HepG2 (cell line): ENCODE data around the gene DDRGK1. TPM values are rescaled to one million over a fixed set of nuclear protein-coding genes. Genes with fewer than 3 reads are reported as not detected.
A peak's percentile ranks its signal among the peaks of the same experiment; 100 is the strongest.

Experiments used
- ATM ChIP-seq: fragments of 450-650 bp; IDR thresholded peaks from 2 replicates; pipeline ENCODE4 v1.7.1; 2017; ENCODE audit warnings: mild to moderate bottlenecking, borderline replicate concordance
- CTCF ChIP-seq: sonication (generic); formaldehyde crosslinking; IDR thresholded peaks from 2 replicates; pipeline ENCODE4 v1.5.0; 2020; ENCODE audit warnings: mild to moderate bottlenecking, missing genetic modification reagents, moderate library complexity
- FOXP4 ChIP-seq: sonication (generic); formaldehyde crosslinking; IDR thresholded peaks from 2 replicates; pipeline ENCODE4 v1.4.0; 2020; ENCODE audit warnings: missing genetic modification reagents
- GATAD2A ChIP-seq: IDR thresholded peaks from 2 replicates; pipeline ENCODE4 v1.6.1; 2016
- HBP1 ChIP-seq: IDR thresholded peaks from 2 replicates; pipeline ENCODE4 v1.6.1; 2016; ENCODE audit warnings: low read depth, control low read depth
- HNF1B ChIP-seq: sonication (generic); formaldehyde crosslinking; IDR thresholded peaks from 2 replicates; pipeline ENCODE4 v1.5.1; 2020; ENCODE audit warnings: mild to moderate bottlenecking, moderate library complexity, missing genetic modification reagents
- MZF1 ChIP-seq: sonication (generic); formaldehyde crosslinking; IDR thresholded peaks from 2 replicates; pipeline ENCODE4 v1.8.1; 2023; ENCODE audit warnings: mild to moderate bottlenecking, missing genetic modification reagents, borderline replicate concordance
- NFE2L1 ChIP-seq: sonication (generic); formaldehyde crosslinking; IDR thresholded peaks from 2 replicates; pipeline ENCODE4 v1.4.0; 2020; ENCODE audit warnings: missing genetic modification reagents, mild to moderate bottlenecking, borderline replicate concordance
- SMAD9 ChIP-seq: sonication (generic); formaldehyde crosslinking; IDR thresholded peaks from 2 replicates; pipeline ENCODE4 v1.5.1; 2020; ENCODE audit warnings: mild to moderate bottlenecking, missing genetic modification reagents
- SNRNP70 ChIP-seq: fragments of 200-400 bp; formaldehyde crosslinking; IDR thresholded peaks from 2 replicates; pipeline ENCODE4 v1.6.1; 2017; ENCODE audit warnings: mild to moderate bottlenecking, low read depth, low read length, moderate library complexity
- SUZ12 ChIP-seq: fragments of 150-350 bp; IDR thresholded peaks from 2 replicates; pipeline ENCODE4 v1.6.1; 2014; ENCODE audit warnings: low read depth, low read length
- TCF7 ChIP-seq: sonication (generic); IDR thresholded peaks from 2 replicates; pipeline ENCODE4 v1.6.1; 2016; ENCODE audit warnings: antibody characterized with exemption, low read depth
- TSC22D2 ChIP-seq: sonication (generic); formaldehyde crosslinking; IDR thresholded peaks from 2 replicates; pipeline ENCODE4 v1.5.1; 2020; ENCODE audit warnings: missing genetic modification reagents, mild to moderate bottlenecking, borderline replicate concordance
- ZNF343 ChIP-seq: sonication (generic); formaldehyde crosslinking; IDR thresholded peaks from 2 replicates; pipeline ENCODE4 v1.4.0; 2020; ENCODE audit warnings: mild to moderate bottlenecking, missing genetic modification reagents
- ZNF430 ChIP-seq: sonication (generic); formaldehyde crosslinking; IDR thresholded peaks from 2 replicates; pipeline ENCODE4 v1.9.0; 2021; ENCODE audit warnings: mild to moderate bottlenecking, missing genetic modification reagents
- polyA plus RNA-seq, 8 experiments: library from polyadenylated mRNA; depleted of rRNA in 3 of 8; stranded (reverse) in 7 of 8; unstranded in 1 of 8; fragments of >200 nt; fragmentation: Illumina TruSeq in 4 of 8; extraction: Trizol in 4 of 8; gene quantifications; 2 replicates each; pipeline versions ENCODE4 v1.2.1 to v1.2.3, GENCODE V29; 2011 to 2016; ENCODE audit warnings: low read depth in 4 of 8, missing spikeins in 1 of 8, mixed read lengths in 1 of 8; ENCODE audit not compliant: insufficient read depth in 1 of 8
- total RNA-seq, 5 experiments: library from RNA; depleted of rRNA; stranded (reverse); fragments of >200 nt; fragmentation: Illumina TruSeq; extraction: Trizol; gene quantifications; 2 replicates each; pipeline ENCODE4 v1.2.3, GENCODE V29; 2016; ENCODE audit warnings: low read depth in 1 of 5
- TF ChIP-seq, protein P1 (sequence below): sonication (generic); formaldehyde crosslinking; IDR thresholded peaks from 2 replicates; pipeline ENCODE4 v1.5.0; 2020; ENCODE audit warnings: missing genetic modification reagents
- TF ChIP-seq, protein P2 (sequence below): sonication (generic); formaldehyde crosslinking; IDR thresholded peaks from 2 replicates; pipeline ENCODE4 v1.4.0; 2020; ENCODE audit warnings: missing genetic modification reagents
- TF ChIP-seq, protein P3 (sequence below): sonication (generic); formaldehyde crosslinking; IDR thresholded peaks from 2 replicates; pipeline ENCODE4 v1.5.1; 2020; ENCODE audit warnings: mild to moderate bottlenecking, missing genetic modification reagents, moderate library complexity

DDRGK1 gene
- total and polyA plus RNA-seq, 2 of the 13 experiments (the other 11 are each of a cell fraction or from before 2014, with no cell fraction given), result 96.7 to 149 TPM

GRCh38 chr20:3222635-3223600, 18.4 kb upstream of the DDRGK1 start (continued):
- TF ChIP-seq HNF1B (CRISPR knock-in tag) (peak; percentile 91), ATM (no peak), TSC22D2 (CRISPR knock-in tag) (no peak), SNRNP70 (no peak), FOXP4 (CRISPR knock-in tag) (peak; percentile 100), TCF7 (peak; percentile 86), SUZ12 (no peak), MZF1 (CRISPR knock-in tag) (peak; percentile 88), GATAD2A (CRISPR knock-in tag) (peak; percentile 97), ZNF343 (peak; percentile 98), SMAD9 (CRISPR knock-in tag) (no peak), NFE2L1 (no peak), CTCF (CRISPR knock-in tag) (peak; percentile 51), HBP1 (CRISPR knock-in tag) (0 out of 2 replicates have a peak, but pooled peaks have one; percentile 71), ZNF430 (CRISPR knock-in tag) (peak; percentile 99)
- TF ChIP-seq, protein P1, sequence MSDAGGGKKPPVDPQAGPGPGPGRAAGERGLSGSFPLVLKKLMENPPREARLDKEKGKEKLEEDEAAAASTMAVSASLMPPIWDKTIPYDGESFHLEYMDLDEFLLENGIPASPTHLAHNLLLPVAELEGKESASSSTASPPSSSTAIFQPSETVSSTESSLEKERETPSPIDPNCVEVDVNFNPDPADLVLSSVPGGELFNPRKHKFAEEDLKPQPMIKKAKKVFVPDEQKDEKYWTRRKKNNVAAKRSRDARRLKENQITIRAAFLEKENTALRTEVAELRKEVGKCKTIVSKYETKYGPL (CRISPR knock-in tag), result no peak
- TF ChIP-seq, protein P2, sequence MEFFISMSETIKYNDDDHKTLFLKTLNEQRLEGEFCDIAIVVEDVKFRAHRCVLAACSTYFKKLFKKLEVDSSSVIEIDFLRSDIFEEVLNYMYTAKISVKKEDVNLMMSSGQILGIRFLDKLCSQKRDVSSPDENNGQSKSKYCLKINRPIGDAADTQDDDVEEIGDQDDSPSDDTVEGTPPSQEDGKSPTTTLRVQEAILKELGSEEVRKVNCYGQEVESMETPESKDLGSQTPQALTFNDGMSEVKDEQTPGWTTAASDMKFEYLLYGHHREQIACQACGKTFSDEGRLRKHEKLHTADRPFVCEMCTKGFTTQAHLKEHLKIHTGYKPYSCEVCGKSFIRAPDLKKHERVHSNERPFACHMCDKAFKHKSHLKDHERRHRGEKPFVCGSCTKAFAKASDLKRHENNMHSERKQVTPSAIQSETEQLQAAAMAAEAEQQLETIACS (CRISPR knock-in tag), result no peak
- TF ChIP-seq, protein P3, sequence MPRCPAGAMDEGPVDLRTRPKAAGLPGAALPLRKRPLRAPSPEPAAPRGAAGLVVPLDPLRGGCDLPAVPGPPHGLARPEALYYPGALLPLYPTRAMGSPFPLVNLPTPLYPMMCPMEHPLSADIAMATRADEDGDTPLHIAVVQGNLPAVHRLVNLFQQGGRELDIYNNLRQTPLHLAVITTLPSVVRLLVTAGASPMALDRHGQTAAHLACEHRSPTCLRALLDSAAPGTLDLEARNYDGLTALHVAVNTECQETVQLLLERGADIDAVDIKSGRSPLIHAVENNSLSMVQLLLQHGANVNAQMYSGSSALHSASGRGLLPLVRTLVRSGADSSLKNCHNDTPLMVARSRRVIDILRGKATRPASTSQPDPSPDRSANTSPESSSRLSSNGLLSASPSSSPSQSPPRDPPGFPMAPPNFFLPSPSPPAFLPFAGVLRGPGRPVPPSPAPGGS, result peak; percentile 97
